OCI-LY3 (cell line): ENCODE measurements around the gene PPT1.

Experiments used
- CTCF ChIP-seq: fragments of 200-600, 300-600 bp; sonication (generic); IDR thresholded peaks from 2 replicates; pipeline ENCODE4 v1.5.1; 2014; ENCODE audit warnings: antibody characterized with exemption, low read length, low read depth
- EZH2phosphoT487 ChIP-seq: fragments of 200-600 bp; shearing (Covaris generic); IDR thresholded peaks from 2 replicates; pipeline ENCODE4 v1.6.1; 2018; ENCODE audit warnings: antibody characterized with exemption, mixed run types, low read depth

GRCh38 chr1:40036574-40036973 is 60.5 kb downstream of the PPT1 start:
- TF ChIP-seq CTCF = no peak
- TF ChIP-seq EZH2phosphoT487 = no peak
